DOHH2 (cell line): ENCODE data around the gene UNG.

Experiments
- EZH2phosphoT487 ChIP-seq: fragments of 200-600 bp; sonication (generic); IDR thresholded peaks from 2 replicates; pipeline ENCODE4 v1.6.1; 2017; ENCODE audit warnings: borderline replicate concordance, mild to moderate bottlenecking, antibody characterized with exemption, low read length, moderate library complexity, mixed read lengths
- TF ChIP-seq, protein P1 (sequence below): fragments of 200-600 bp; sonication (generic); IDR thresholded peaks from one replicate; pipeline ENCODE4 v1.5.1; 2014; ENCODE audit warnings: antibody characterized with exemption, mild to moderate bottlenecking, low read depth, low read length; ENCODE audit not compliant: poor library complexity, severe bottlenecking

DNA sequence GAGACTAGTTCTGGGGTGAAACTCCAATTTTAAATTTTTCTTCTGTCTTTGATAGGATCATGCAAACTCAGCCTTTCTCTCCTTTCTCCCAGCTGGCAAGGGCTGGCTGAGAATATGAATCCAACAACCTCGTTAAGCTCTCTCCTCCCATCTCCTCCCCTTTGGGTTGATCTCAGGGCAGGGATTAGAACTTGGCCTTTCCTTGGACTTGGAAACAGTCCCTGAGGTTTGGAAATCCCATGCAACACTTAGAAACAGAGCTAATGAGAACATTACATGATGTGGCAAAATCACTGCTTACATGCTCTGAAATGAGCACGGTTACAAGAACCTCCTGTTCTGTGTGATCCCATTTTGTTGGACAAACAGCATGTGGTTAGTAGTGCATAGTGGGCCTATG, 50.6 kb downstream of the UNG start:
- TF ChIP-seq, protein P1, sequence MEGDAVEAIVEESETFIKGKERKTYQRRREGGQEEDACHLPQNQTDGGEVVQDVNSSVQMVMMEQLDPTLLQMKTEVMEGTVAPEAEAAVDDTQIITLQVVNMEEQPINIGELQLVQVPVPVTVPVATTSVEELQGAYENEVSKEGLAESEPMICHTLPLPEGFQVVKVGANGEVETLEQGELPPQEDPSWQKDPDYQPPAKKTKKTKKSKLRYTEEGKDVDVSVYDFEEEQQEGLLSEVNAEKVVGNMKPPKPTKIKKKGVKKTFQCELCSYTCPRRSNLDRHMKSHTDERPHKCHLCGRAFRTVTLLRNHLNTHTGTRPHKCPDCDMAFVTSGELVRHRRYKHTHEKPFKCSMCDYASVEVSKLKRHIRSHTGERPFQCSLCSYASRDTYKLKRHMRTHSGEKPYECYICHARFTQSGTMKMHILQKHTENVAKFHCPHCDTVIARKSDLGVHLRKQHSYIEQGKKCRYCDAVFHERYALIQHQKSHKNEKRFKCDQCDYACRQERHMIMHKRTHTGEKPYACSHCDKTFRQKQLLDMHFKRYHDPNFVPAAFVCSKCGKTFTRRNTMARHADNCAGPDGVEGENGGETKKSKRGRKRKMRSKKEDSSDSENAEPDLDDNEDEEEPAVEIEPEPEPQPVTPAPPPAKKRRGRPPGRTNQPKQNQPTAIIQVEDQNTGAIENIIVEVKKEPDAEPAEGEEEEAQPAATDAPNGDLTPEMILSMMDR = no peak
- TF ChIP-seq EZH2phosphoT487 = no peak
